ENCODE data around the gene MAL.

DNA sequence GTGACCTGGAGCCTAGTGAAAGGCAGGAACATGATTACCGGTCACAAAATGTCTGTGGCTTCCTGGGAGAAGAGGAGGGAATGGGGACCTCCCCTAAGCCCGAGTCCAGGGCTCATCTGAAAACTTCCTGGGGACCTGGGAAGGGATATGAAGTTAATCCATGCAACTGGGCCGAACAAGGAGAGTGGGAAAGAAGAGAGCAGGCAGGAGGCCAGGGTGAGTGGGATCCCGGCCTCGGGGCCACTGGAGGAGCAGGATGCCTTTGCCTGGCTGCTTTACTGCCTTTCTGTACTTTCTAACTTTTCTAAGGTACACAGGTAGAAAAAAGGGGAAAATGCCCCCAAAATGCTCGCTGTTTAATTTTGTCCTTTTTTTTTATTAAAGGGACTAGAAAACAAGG, 43.4 kb upstream of the MAL start:
- TF ChIP-seq, protein P1, sequence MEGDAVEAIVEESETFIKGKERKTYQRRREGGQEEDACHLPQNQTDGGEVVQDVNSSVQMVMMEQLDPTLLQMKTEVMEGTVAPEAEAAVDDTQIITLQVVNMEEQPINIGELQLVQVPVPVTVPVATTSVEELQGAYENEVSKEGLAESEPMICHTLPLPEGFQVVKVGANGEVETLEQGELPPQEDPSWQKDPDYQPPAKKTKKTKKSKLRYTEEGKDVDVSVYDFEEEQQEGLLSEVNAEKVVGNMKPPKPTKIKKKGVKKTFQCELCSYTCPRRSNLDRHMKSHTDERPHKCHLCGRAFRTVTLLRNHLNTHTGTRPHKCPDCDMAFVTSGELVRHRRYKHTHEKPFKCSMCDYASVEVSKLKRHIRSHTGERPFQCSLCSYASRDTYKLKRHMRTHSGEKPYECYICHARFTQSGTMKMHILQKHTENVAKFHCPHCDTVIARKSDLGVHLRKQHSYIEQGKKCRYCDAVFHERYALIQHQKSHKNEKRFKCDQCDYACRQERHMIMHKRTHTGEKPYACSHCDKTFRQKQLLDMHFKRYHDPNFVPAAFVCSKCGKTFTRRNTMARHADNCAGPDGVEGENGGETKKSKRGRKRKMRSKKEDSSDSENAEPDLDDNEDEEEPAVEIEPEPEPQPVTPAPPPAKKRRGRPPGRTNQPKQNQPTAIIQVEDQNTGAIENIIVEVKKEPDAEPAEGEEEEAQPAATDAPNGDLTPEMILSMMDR (IDR thresholded peaks at IDR 0.05): no peak
- TF ChIP-seq POLR2A (IDR thresholded peaks at IDR 0.05) (no peak), POLR2AphosphoS5 (IDR thresholded peaks at IDR 0.05) (no peak)

All from prostate gland (tissue), 2 donors.